Fibroblast of skin of left quadriceps (primary cell): ENCODE data around the gene UTP4.
"Not testable (repeated sequence)": the region's sequence is repeated elsewhere in the genome, so short reads cannot be mapped to it uniquely, and the experiment has no call there.

ENCODE experiments used
- DNase-seq, 2 experiments: peaks; one replicate each; pipeline ENCODE4 v3.0.0-alpha.2; 2013; ENCODE audit warnings: low read depth in 2 of 2

UTP4 gene

GRCh38 chr16:69110406-69110805, 22.0 kb upstream of the UTP4 start:
- no peak for DNase-seq

DNA sequence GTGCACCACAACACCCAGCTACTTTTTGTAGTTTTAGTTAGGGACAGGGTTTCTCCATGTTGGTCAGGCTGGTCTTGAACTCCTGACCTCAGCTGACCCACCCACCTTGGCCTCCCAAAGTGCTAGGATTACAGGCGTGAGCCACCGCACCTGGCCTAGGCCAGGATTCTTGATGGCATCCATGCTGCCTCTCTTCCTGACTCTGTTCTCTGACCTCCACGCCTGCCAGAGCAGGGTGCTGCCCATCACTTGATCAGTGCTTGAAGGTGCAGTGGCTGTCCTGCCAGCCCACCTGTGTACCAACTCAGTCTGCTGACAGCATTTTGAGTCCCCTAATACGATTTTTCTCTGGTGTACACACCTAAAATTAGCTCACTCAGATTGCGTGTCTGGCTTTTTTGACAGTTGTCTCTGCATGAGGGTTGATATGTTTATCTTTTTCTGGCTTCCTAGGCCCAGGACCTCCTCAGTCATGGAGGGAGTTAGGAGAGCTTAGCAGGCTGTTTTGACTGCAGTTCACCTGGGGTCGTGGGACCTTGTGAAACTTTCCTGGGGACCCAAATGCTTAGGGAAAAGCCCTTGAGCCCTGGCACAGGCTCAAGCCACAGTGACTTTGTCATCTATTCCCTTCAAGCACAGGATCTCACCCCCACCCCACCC, 21.1 kb upstream of the UTP4 start:
- no peak for DNase-seq

GRCh38 chr16:69111876-69112230, 20.6 kb upstream of the UTP4 start:
- no peak for DNase-seq

DNA sequence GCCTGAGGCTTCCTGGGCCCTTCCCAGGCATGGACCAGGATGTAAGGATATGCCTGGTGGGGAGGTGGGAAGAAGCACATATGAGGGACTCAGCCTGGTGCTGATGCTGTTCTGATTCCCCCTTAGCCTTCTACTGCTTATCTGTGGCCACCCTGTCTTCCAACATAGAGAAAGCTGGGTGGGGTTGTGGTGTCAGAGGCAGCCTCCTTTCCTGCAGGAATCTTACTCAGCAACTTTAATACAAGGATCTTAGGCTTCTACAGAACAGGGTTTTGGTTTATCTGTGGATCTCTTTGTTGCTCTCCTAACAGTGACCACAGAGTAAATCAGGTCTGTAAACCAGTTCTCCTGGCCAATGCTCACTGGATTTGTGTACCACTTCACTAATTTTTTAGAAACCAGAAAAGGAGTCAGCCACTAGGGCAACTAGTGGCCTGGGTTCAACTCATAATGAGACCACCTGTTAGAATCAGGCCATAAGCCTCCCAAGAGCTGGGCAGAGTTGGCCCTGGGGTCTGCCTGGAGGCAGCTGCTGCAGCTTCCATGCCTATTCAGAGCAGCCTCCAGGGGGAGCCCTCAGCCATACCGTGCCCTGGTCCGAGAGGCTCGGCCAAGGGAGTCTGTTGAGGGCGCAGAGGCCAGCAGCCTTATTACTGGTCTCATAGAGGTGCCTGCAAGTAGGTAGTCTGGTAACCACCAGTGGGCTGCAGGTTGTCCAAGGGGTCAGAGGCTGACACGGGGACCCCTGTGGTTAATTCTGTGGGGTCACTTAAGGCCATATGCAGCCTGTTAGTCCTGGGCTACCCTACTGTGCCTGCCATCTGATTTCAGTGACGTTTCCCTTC, 19.9 kb upstream of the UTP4 start:
- DNase-seq, result no peak

DNA sequence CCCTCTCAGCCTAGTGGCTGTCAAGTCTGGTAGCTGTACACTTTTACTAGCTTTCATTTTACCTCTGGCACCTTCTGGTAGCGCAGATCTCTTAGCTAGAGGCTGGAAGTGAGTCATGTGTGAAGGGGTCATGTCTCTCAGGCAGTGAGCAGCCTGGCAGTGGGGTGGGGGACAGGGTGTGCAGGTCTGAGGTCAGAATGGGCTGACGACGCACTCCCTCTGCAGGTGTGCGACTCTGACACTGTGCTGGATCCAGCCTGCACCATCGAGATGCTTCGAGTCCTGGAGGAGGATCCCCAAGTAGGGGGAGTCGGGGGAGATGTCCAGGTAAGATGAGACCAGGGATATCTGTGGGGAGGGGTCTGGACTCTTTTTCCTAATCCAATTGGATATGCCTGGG, 19.2 kb upstream of the UTP4 start:
- DNase-seq, result no peak

- DNase-seq, result no peak
Observed at GRCh38 chr16:69114346-69114975, 18.0 kb upstream of the UTP4 start.

GRCh38 chr16:69114976-69115355, 17.5 kb upstream of the UTP4 start:
- no peak for DNase-seq

DNA sequence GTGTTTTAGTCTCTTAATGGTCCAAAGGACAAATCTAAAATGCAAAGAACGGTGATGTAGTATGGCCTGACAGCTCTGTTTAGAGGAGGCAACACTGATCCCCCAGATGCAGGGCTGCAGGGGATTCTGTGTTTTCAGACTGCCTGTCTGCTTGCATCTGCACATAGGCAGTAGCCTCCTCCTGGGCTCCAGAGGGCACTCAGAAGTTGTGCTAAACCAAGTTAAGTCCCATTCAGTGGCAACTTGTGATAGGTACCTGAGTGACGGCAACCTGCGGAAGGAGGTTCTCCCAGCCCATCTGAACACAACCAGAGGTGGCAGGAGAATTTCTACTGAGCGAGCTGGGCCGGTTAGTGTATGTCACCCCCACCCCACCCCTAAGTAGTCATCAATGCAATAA, 17.1 kb upstream of the UTP4 start:
- no peak for DNase-seq

- DNase-seq, result no peak
Observed at GRCh38 chr16:69115837-69116236, 16.6 kb upstream of the UTP4 start.

DNA sequence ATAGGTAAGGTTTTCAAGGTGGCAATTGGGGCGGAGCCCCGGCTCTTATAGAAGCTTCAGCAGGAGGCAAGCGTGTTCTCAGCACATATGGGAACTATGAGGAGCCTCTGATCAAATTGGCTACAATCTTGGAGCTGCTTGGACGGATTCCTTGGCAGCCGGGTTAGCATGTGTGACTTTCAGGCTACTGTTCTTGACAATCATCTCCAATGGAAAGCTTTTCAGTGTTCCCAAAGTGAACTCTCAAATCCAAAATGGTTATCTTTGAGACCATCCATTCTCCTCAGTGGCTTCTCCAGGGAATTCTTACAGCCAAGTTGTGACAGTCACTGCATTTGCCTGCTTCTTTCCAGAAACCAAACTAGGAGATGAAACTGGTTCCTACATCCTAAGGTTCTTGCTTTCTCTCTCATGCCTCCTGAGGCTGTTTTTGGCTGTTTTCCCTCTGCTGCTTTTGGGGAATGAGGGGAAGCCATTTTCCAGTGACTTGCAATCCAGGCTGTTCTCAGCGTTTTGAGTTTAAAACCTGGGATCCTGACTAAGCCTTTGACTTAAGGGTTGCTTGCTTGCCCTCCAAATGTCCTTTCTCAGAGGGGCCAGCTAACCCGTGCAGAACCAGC, 16.1 kb upstream of the UTP4 start:
- DNase-seq, result no peak

- DNase-seq, result no peak
Observed at GRCh38 chr16:69116906-69117305, 15.5 kb upstream of the UTP4 start.

GRCh38 chr16:69118468-69118867, 14.0 kb upstream of the UTP4 start:
- no peak for DNase-seq

GRCh38 chr16:69118994-69119393, 13.5 kb upstream of the UTP4 start:
- no peak for DNase-seq

- DNase-seq, result no peak
Observed at GRCh38 chr16:69119536-69119935, 12.9 kb upstream of the UTP4 start.

- no peak for DNase-seq
Observed at GRCh38 chr16:69120096-69120664, 12.3 kb upstream of the UTP4 start.

DNA sequence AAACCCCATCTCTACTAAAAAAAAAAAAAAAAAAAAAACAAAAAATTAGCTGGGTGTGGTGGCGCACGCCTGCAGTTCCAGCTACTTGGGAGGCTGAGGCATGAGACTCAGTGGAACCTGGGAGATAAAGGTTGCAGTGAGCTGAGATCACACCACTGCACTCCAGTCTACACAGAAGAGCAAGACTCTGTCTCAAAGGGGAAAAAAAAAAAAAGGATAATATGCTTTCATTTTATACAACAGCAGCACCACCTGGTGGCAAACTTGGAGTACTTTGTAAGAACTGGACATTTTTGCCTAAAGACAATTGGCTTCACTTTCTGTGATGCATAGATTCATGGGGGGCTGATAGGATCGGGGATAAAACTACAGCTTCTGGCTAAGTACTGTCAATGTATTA, 8.5 kb upstream of the UTP4 start:
- peak; percentile 53 to 58 for DNase-seq

DNA sequence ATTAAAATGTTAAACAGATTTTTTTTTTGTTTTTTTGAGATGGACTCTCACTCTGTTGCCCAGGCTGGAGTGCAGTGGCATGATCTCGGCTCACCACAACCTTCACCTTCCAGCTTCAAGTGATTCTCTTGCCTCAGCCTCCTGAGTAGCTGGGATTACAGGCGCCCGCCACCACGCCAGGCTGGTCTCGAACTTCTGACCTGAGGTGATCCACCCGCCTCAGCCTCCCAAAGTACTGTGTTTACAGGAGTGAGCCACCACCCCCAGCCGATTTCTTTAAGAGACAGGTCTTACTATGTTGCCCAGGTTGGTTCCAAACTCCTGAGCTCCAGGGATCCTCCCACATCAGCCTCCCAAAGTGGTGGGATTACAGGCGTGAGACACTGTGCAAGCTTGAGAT, 8.0 kb upstream of the UTP4 start:
- not testable (repeated sequence) for DNase-seq

DNA sequence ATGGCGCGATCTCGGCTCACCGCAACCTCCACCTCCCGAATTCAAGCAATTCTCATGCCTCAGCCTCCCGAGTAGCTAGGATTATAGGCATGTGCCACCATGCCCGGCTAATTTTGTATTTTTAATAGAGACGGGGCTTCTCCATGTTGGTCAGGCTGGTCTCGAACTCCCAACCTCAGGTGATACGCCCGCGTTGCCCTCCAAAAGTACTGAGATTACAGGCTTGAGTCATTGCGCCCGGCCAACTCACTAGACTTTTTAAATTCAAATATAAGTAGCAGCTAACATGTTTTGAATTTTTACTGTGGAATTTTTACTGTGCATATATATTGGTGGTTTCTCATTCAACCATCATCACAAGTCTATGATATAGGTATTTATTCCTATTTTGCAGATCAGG, 7.5 kb upstream of the UTP4 start:
- DNase-seq, result not testable (repeated sequence)

GRCh38 chr16:69126221-69126620, 6.2 kb upstream of the UTP4 start:
- no peak for DNase-seq

GRCh38 chr16:69126801-69127200, 5.6 kb upstream of the UTP4 start:
- not testable (repeated sequence) for DNase-seq

GRCh38 chr16:69127966-69128510, 4.4 kb upstream of the UTP4 start:
- no peak for DNase-seq

- no peak for DNase-seq
Observed at GRCh38 chr16:69130461-69130860, 2.0 kb upstream of the UTP4 start.
